ENCODE measurements around the gene OST4.

DNA sequence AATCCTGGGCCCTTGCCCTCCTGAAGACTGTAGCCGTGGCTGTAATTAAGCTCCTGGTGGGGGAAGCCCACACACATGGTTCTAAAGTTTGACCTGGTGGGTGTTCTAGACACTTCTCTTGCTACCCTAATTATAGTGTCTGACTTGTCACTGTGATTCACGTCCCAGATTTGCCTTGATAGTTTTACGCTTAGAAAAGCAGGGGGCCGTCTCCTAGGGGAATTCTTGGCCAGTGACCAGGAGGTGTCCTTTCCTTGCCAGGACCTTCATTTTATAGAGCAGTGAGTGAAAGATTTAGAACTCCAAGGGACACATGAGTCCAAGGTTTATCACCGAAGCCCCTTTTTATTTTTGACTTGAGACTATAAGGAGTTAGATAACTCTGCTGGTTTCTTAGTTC is 29.7 kb downstream of the OST4 start:
- TF ChIP-seq, protein P1, sequence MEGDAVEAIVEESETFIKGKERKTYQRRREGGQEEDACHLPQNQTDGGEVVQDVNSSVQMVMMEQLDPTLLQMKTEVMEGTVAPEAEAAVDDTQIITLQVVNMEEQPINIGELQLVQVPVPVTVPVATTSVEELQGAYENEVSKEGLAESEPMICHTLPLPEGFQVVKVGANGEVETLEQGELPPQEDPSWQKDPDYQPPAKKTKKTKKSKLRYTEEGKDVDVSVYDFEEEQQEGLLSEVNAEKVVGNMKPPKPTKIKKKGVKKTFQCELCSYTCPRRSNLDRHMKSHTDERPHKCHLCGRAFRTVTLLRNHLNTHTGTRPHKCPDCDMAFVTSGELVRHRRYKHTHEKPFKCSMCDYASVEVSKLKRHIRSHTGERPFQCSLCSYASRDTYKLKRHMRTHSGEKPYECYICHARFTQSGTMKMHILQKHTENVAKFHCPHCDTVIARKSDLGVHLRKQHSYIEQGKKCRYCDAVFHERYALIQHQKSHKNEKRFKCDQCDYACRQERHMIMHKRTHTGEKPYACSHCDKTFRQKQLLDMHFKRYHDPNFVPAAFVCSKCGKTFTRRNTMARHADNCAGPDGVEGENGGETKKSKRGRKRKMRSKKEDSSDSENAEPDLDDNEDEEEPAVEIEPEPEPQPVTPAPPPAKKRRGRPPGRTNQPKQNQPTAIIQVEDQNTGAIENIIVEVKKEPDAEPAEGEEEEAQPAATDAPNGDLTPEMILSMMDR (IDR thresholded peaks at IDR 0.05; ENCODE audit: insufficient read depth, low read length) = no peak
- TF ChIP-seq REST (IDR thresholded peaks at IDR 0.05; ENCODE audit: insufficient replicate concordance, low read depth) (no peak), POLR2AphosphoS5 (IDR thresholded peaks at IDR 0.05; ENCODE audit: low read depth) (no peak), GABPA (IDR thresholded peaks at IDR 0.05; ENCODE audit: low read depth) (no peak), SPI1 (IDR thresholded peaks at IDR 0.05; ENCODE audit: borderline replicate concordance, low read depth) (no peak)

Measured in HL-60 (cell line).